SK-N-SH (cell line): ENCODE measurements around the gene VMP1. TPM values are rescaled to one million over a fixed set of nuclear protein-coding genes. Genes with fewer than 3 reads are reported as not detected.

ENCODE experiments used
- CTCF ChIA-PET: fragments of 300-600, 350-600 bp; formaldehyde crosslinking; extraction: SDS; loops from one replicate; lab custom pipeline; 2021; lab: Yijun Ruan, JAX
- POLR2A ChIA-PET: fragments of 350-600 bp; sonication (Branson Sonifier 250); formaldehyde crosslinking; extraction: SDS; loops from one replicate; lab custom pipeline; 2020; ENCODE audit warnings: antibody characterized with exemption, inconsistent platforms; lab: Yijun Ruan, JAX
- DNase-seq: peaks from one replicate; pipeline ENCODE4 v3.0.0; 2012
- H2AFZ ChIP-seq: fragments of 200-600 bp; sonication (generic); 2 replicates; pipeline ENCODE4 v1.8.1; 2016; ENCODE audit warnings: antibody characterized with exemption, mild to moderate bottlenecking, low read depth
- H3F3A ChIP-seq: fragments of 200-600 bp; sonication (generic); replicated peaks from 2 replicates; pipeline ENCODE3; 2016; ENCODE audit warnings: antibody characterized with exemption, mild to moderate bottlenecking; ENCODE audit not compliant: insufficient read depth
- H3K27ac ChIP-seq, 2 experiments: fragments of 200-500 bp in 1 of 2; fragments of 200-600 bp in 1 of 2; sonication (Bioruptor generic) in 1 of 2; sonication (generic), shearing (Covaris generic) in 1 of 2; 2 replicates each; pipeline versions ENCODE4 v1.5.1 to v1.6.1; 2014 to 2016; ENCODE audit warnings: low read depth in 2 of 2, inconsistent platforms in 1 of 2, low read length in 1 of 2, mild to moderate bottlenecking in 1 of 2, mixed read lengths in 1 of 2
- H3K27me3 ChIP-seq: fragments of 200-600 bp; sonication (generic), shearing (Covaris generic); 2 replicates; pipeline ENCODE4 v1.6.1; 2016; ENCODE audit warnings: mixed run types; ENCODE audit not compliant: insufficient read depth
- H3K36me3 ChIP-seq, 2 experiments: fragments of 200-500 bp in 1 of 2; fragments of 200-600 bp in 1 of 2; sonication (Bioruptor generic) in 1 of 2; sonication (generic) in 1 of 2; replicated peaks in 1 of 2; 2 replicates each; pipeline versions ENCODE3 to v1.5.1; 2014 to 2016; ENCODE audit warnings: low read length in 1 of 2, mild to moderate bottlenecking in 1 of 2; ENCODE audit not compliant: insufficient read depth in 2 of 2, control insufficient read depth in 1 of 2
- H3K4me1 ChIP-seq, 2 experiments: fragments of 200-500 bp in 1 of 2; fragments of 200-600 bp in 1 of 2; sonication (Bioruptor generic) in 1 of 2; sonication (generic), shearing (Covaris generic) in 1 of 2; 2 replicates each; pipeline versions ENCODE4 v1.5.1 to v1.6.1; 2014 to 2016; ENCODE audit warnings: low read depth in 1 of 2, low read length in 1 of 2, mixed run types in 1 of 2; ENCODE audit not compliant: insufficient read depth in 2 of 2, control insufficient read depth in 1 of 2
- H3K4me2 ChIP-seq: fragments of 200-600 bp; sonication (generic), shearing (Covaris generic); 2 replicates; pipeline ENCODE4 v1.6.1; 2017; ENCODE audit warnings: mixed run types
- H3K4me3 ChIP-seq, 2 experiments: fragments of 200-500 bp in 1 of 2; fragments of 200-600 bp in 1 of 2; sonication (Bioruptor generic) in 1 of 2; sonication (generic), shearing (Covaris generic) in 1 of 2; 2 replicates each; pipeline versions ENCODE4 v1.5.1 to v1.8.1; 2014 to 2016; ENCODE audit warnings: low read depth in 2 of 2, inconsistent platforms in 1 of 2, low read length in 1 of 2, mild to moderate bottlenecking in 1 of 2, mixed read lengths in 1 of 2, moderate library complexity in 1 of 2
- H3K79me2 ChIP-seq: fragments of 200-600 bp; sonication (generic); 2 replicates; pipeline ENCODE4 v1.8.1; 2017; ENCODE audit warnings: mild to moderate bottlenecking; ENCODE audit not compliant: insufficient read depth
- H3K9ac ChIP-seq: fragments of 200-600 bp; sonication (generic); 2 replicates; pipeline ENCODE4 v1.6.1; 2017; ENCODE audit warnings: mixed run types
- H3K9me2 ChIP-seq: fragments of 200-600 bp; sonication (generic); 2 replicates; pipeline ENCODE4 v1.6.1; 2017; ENCODE audit warnings: mixed run types
- H3K9me3 ChIP-seq: fragments of 200-600 bp; sonication (generic); 2 replicates; pipeline ENCODE4 v1.6.1; 2017; ENCODE audit warnings: mixed run types, mild to moderate bottlenecking, moderate library complexity
- H4K20me1 ChIP-seq: fragments of 200-600 bp; sonication (generic); 2 replicates; pipeline ENCODE4 v1.6.1; 2017; ENCODE audit warnings: mild to moderate bottlenecking, mixed run types; ENCODE audit not compliant: insufficient read depth
- CHD2 ChIP-seq: fragments of 150-350 bp; IDR thresholded peaks from 2 replicates; pipeline ENCODE4 v1.6.1; 2018; ENCODE audit warnings: low read length; ENCODE audit not compliant: partially characterized antibody
- CTCF ChIP-seq: fragments of 200-600 bp; sonication (generic); IDR thresholded peaks from 2 replicates; pipeline ENCODE4 v1.6.1; 2017; ENCODE audit warnings: antibody characterized with exemption, mild to moderate bottlenecking, moderate library complexity
- ELF1 ChIP-seq: IDR thresholded peaks from 2 replicates; pipeline ENCODE4 v1.4.0; 2012
- FOSL2 ChIP-seq: IDR thresholded peaks from 2 replicates; pipeline ENCODE4 v1.4.0; 2012; ENCODE audit warnings: low read depth, mild to moderate bottlenecking, moderate library complexity, borderline replicate concordance
- FOXM1 ChIP-seq: IDR thresholded peaks from 2 replicates; pipeline ENCODE4 v1.4.0; 2012; ENCODE audit warnings: low read depth, mild to moderate bottlenecking
- GATA2 ChIP-seq: sonication (generic); formaldehyde crosslinking; IDR thresholded peaks from 2 replicates; pipeline ENCODE4 v1.5.0; 2020; ENCODE audit warnings: mild to moderate bottlenecking, missing genetic modification reagents
- JUND ChIP-seq: IDR thresholded peaks from 2 replicates; pipeline ENCODE4 v1.4.0; 2012
- MEF2A ChIP-seq: IDR thresholded peaks from 2 replicates; pipeline ENCODE4 v1.4.0; 2012; ENCODE audit warnings: low read depth, borderline replicate concordance
- MXI1 ChIP-seq: IDR thresholded peaks from 2 replicates; pipeline ENCODE4 v1.6.1; 2012; ENCODE audit warnings: mild to moderate bottlenecking, low read depth, low read length, improper control_type of control experiment
- NRF1 ChIP-seq: IDR thresholded peaks from 2 replicates; pipeline ENCODE4 v1.6.1; 2012; ENCODE audit warnings: low read depth, mild to moderate bottlenecking, low read length
- POLR2AphosphoS5 ChIP-seq: IDR thresholded peaks from 2 replicates; pipeline ENCODE4 v1.6.1; 2012; ENCODE audit warnings: low read depth, low read length
- RAD21 ChIP-seq: IDR thresholded peaks from 2 replicates; pipeline ENCODE4 v1.6.1; 2012; ENCODE audit warnings: mild to moderate bottlenecking, low read length
- REST ChIP-seq: IDR thresholded peaks from 2 replicates; pipeline ENCODE4 v1.6.1; 2012; ENCODE audit warnings: mild to moderate bottlenecking, low read depth, low read length, moderate library complexity
- RFX5 ChIP-seq: IDR thresholded peaks from 2 replicates; pipeline ENCODE4 v1.6.1; 2012; ENCODE audit warnings: mild to moderate bottlenecking, improper control_type of control experiment, low read length
- RXRA ChIP-seq: IDR thresholded peaks from 2 replicates; pipeline ENCODE4 v1.4.0; 2012; ENCODE audit warnings: low read depth, mild to moderate bottlenecking, borderline replicate concordance
- SMC3 ChIP-seq: IDR thresholded peaks from 2 replicates; pipeline ENCODE4 v1.6.1; 2012; ENCODE audit warnings: low read depth, low read length, improper control_type of control experiment
- TAF1 ChIP-seq: IDR thresholded peaks from 2 replicates; pipeline ENCODE4 v1.6.1; 2012; ENCODE audit warnings: low read depth, mild to moderate bottlenecking, low read length, moderate library complexity, borderline replicate concordance
- USF2 ChIP-seq: fragments of 150-350 bp; IDR thresholded peaks from 2 replicates; pipeline ENCODE4 v1.6.1; 2017; ENCODE audit warnings: antibody characterized with exemption, low read length, low read depth, borderline replicate concordance
- YY1 ChIP-seq: IDR thresholded peaks from 2 replicates; pipeline ENCODE4 v1.4.0; 2012; ENCODE audit warnings: low read depth, mild to moderate bottlenecking
- WGBS: methylation state at CpG from one replicate; pipeline ENCODE4 v1.1.6; 2017; ENCODE audit warnings: low lambda C conversion rate; 5-methylcytosine and 5-hydroxymethylcytosine counted together
- polyA plus RNA-seq, 3 experiments: library from polyadenylated mRNA; depleted of rRNA; stranded (reverse); fragments of >200 nt; gene quantifications; 2 replicates each; pipeline ENCODE4 v1.2.3, GENCODE V29; 2012

VMP1 gene
- polyA plus RNA-seq, 1 of the 3 experiments (the other 2 are of a cell fraction) = 169 TPM

- Histone ChIP-seq H3K27ac (peak overlapping the region; percentile 91 to 99; a peak in 3 of 4 replicates), H3K9me3 (no peaks in the 10 kb centered on the region), H3F3A (peaks cover 56% of the 10 kb centered on the region), H3K4me1 (peaks cover 0 to 40% of the 10 kb centered on the region in 2 experiments; a peak in 3 of 4 replicates), H3K79me2 (peaks cover 51% of the 10 kb centered on the region), H4K20me1 (no peaks in the 10 kb centered on the region)
- POLR2A ChIA-PET = no interaction called here
- TF ChIP-seq RFX5 (no peak), JUND (no peak), MEF2A (no peak), GATA2 (no peak), SMC3 (no peak), CHD2 (no peak), FOXM1 (no peak), YY1 (no peak), RXRA (no peak), ELF1 (no peak), USF2 (no peak), TAF1 (no peak)
- TF ChIP-seq, all 33 proteins: peak for 0
- H3K4me2 ChIP-seq = peak overlapping the region; percentile 1; the same call in 1 of the 2 replicates
- no peak for DNase-seq
- 70% methylated on average over 7 of the region's 7 CpGs for WGBS
- CTCF ChIA-PET = interaction anchor here (0.8 to 4.6 kb wide), 40 partner anchors 8 to 284 kb away, joined by 3 to 33 read pairs (median 6); partner anchors contain the start of genes PTRH2, RPS6KB1, TUBD1 and VMP1
- H3K4me3 ChIP-seq = no peak overlapping the region
- H2AFZ ChIP-seq = no peak overlapping the region
- H3K9me2 ChIP-seq = no peaks in the 10 kb centered on the region
- peaks cover 0 to 5% of the 10 kb centered on the region in 2 experiments for H3K36me3 ChIP-seq
- no peaks in the 10 kb centered on the region for H3K27me3 ChIP-seq
- H3K9ac ChIP-seq = peak overlapping the region; percentile 89; the same call in 1 of the 2 replicates
These were observed 45.5 kb downstream of the VMP1 start for GRCh38 chr17:59752922-59753321.

GRCh38 chr17:59753522-59754467 is 46.3 kb downstream of the VMP1 start:
- POLR2A ChIA-PET = interaction anchor here (0.6 kb wide), 1 partner anchor 29 kb away, joined by 3 read pairs; no protein-coding TSS in a partner anchor
- H3K9me3 ChIP-seq = no peaks in the 10 kb centered on the region
- no peaks in the 10 kb centered on the region for H3K9me2 ChIP-seq
- H3F3A ChIP-seq = peaks cover 62% of the 10 kb centered on the region
- H3K27me3 ChIP-seq = no peaks in the 10 kb centered on the region
- no peaks in the 10 kb centered on the region for H4K20me1 ChIP-seq
- WGBS = 20% methylated on average over 3 of the region's 3 CpGs
- H3K79me2 ChIP-seq = peaks cover 60% of the 10 kb centered on the region
- H2AFZ ChIP-seq = no peak overlapping the region
- H3K4me1 ChIP-seq = peaks cover 0 to 40% of the 10 kb centered on the region in 2 experiments; a peak in 3 of 4 replicates
- H3K36me3 ChIP-seq = peaks cover 0 to 13% of the 10 kb centered on the region in 2 experiments
- CTCF ChIA-PET = interaction anchor here (0.6 to 4.6 kb wide), 54 partner anchors 8 to 283 kb away, joined by 3 to 33 read pairs (median 4); partner anchors contain the start of genes PTRH2, RNFT1, RPS6KB1 and TUBD1
- H3K9ac ChIP-seq = peak overlapping the region; percentile 89
- peak overlapping the region in 1 of 2 experiments; percentile 40; a peak in 1 of 4 replicates for H3K4me3 ChIP-seq
- DNase-seq = peak; percentile 78
- peak overlapping the region; percentile 58 for H3K4me2 ChIP-seq
- peak overlapping the region; percentile 91 to 99 for H3K27ac ChIP-seq
- TF ChIP-seq REST (no peak), TAF1 (peak; percentile 69), POLR2AphosphoS5 (peak; percentile 58; the same call in 1 of the 2 replicates), SMC3 (peak; percentile 95), NRF1 (0 out of 2 replicates have a peak, but pooled peaks have one; percentile 17), FOXM1 (peak; percentile 42; the same call in 1 of the 2 replicates), JUND (no peak), MXI1 (peak; percentile 24; the same call in 1 of the 2 replicates), RXRA (0 out of 2 replicates have a peak, but pooled peaks have one; percentile 5), CTCF (peak; percentile 92), FOSL2 (no peak; the same call in 1 of the 2 replicates), RAD21 (peak; percentile 98)
